B cell (primary cell): ENCODE measurements around the gene MDFI.

Experiments
- CTCF ChIP-seq: fragments of 200-600 bp; IDR thresholded peaks from one replicate; pipeline ENCODE4 v1.8.0; 2022; ENCODE audit warnings: antibody characterized with exemption, mild to moderate bottlenecking
- EZH2 ChIP-seq: IDR thresholded peaks from 2 replicates; pipeline ENCODE4 v1.6.1; 2012; ENCODE audit warnings: borderline replicate concordance, low read depth, mild to moderate bottlenecking, moderate library complexity, low read length; ENCODE audit not compliant: insufficient read depth, poor library complexity, severe bottlenecking

GRCh38 chr6:41602422-41602743 is 35.9 kb upstream of the MDFI start:
- TF ChIP-seq CTCF (no peak), EZH2 (no peak)
